ENCODE results near the gene FOXC2.

DNA sequence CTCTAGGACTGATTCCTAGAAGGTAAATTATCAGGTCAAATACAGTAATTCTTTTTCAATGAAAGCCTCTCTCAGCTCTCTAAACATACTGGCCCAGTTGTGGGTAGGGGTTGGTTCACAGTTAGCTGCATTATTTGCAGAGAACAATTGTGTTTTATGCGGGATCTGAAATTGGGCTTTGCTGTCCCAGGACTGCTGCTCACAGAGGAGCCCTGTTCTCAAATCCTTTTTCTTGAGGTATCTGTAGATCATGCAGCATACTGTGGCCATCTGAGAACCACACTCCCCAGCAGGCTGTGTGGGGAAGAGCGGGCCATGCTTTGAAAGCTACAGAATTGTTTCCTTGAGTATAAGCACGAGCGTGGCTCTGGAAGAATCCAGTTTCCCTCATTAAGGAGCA lies 29.1 kb upstream of the FOXC2 start:
- TF ChIP-seq REST (IDR thresholded peaks at IDR 0.05; ENCODE audit: insufficient read depth in 1 of 2, low read depth in 2 of 2, low read length in 2 of 2) (no peak), POLR2AphosphoS5 (IDR thresholded peaks at IDR 0.05; ENCODE audit: low read depth, low read length) (no peak)

Data from PFSK-1 (cell line).